ENCODE data around the gene EEF1G.

DNA sequence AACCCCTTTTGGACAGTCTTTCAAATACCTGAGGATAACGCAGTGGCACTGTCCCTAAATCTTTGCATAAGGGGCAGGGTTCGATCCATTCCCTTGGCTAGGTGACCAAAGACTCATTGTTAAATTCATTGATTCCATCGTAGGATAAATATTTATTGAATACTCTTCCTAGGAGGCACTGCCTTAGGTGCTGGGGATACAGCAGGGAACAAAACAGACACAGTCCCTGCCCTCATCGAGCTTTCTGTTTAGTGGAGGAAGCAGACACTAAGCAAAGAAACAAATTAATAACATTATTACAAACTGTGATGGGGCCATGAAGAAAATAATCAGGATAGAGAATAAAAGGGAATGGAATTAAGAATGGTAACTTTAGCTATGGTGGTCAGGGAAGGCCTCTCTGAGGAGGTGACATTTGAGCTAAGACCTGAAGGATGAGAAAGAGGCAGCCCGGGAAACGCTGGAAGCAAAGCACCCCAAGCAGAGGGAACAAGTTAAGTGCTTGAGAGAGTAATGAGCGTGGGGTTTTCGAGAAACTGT lies 47.4 kb upstream of the EEF1G start:
- TF ChIP-seq, protein P1, sequence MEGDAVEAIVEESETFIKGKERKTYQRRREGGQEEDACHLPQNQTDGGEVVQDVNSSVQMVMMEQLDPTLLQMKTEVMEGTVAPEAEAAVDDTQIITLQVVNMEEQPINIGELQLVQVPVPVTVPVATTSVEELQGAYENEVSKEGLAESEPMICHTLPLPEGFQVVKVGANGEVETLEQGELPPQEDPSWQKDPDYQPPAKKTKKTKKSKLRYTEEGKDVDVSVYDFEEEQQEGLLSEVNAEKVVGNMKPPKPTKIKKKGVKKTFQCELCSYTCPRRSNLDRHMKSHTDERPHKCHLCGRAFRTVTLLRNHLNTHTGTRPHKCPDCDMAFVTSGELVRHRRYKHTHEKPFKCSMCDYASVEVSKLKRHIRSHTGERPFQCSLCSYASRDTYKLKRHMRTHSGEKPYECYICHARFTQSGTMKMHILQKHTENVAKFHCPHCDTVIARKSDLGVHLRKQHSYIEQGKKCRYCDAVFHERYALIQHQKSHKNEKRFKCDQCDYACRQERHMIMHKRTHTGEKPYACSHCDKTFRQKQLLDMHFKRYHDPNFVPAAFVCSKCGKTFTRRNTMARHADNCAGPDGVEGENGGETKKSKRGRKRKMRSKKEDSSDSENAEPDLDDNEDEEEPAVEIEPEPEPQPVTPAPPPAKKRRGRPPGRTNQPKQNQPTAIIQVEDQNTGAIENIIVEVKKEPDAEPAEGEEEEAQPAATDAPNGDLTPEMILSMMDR (IDR thresholded peaks at IDR 0.05), result no peak
- TF ChIP-seq, protein P2, sequence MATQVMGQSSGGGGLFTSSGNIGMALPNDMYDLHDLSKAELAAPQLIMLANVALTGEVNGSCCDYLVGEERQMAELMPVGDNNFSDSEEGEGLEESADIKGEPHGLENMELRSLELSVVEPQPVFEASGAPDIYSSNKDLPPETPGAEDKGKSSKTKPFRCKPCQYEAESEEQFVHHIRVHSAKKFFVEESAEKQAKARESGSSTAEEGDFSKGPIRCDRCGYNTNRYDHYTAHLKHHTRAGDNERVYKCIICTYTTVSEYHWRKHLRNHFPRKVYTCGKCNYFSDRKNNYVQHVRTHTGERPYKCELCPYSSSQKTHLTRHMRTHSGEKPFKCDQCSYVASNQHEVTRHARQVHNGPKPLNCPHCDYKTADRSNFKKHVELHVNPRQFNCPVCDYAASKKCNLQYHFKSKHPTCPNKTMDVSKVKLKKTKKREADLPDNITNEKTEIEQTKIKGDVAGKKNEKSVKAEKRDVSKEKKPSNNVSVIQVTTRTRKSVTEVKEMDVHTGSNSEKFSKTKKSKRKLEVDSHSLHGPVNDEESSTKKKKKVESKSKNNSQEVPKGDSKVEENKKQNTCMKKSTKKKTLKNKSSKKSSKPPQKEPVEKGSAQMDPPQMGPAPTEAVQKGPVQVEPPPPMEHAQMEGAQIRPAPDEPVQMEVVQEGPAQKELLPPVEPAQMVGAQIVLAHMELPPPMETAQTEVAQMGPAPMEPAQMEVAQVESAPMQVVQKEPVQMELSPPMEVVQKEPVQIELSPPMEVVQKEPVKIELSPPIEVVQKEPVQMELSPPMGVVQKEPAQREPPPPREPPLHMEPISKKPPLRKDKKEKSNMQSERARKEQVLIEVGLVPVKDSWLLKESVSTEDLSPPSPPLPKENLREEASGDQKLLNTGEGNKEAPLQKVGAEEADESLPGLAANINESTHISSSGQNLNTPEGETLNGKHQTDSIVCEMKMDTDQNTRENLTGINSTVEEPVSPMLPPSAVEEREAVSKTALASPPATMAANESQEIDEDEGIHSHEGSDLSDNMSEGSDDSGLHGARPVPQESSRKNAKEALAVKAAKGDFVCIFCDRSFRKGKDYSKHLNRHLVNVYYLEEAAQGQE (IDR thresholded peaks at IDR 0.05; ENCODE audit: insufficient read depth in 1 of 2, low read depth in 2 of 2, low read length in 1 of 2), result no peak
- TF ChIP-seq POLR2AphosphoS5 (IDR thresholded peaks at IDR 0.05; ENCODE audit: low read depth, low read length) (no peak), SIN3A (IDR thresholded peaks at IDR 0.05; ENCODE audit: borderline replicate concordance, insufficient read depth, low read depth, low read length) (no peak)
